HG02852 (cell line): ENCODE results near the gene TRIM73.
"Not testable (repeated sequence)": the region's sequence is repeated elsewhere in the genome, so short reads cannot be mapped to it uniquely, and the experiment has no call there.

Source experiments
- ATAC-seq: cut with Tn5 transposase; IDR thresholded peaks from one replicate; pipeline ENCODE4 v1.9.1; 2021; ENCODE audit warnings: mild to moderate bottlenecking, moderate library complexity; ENCODE audit not compliant: unreplicated experiment

The TRIM73 gene

GRCh38 chr7:75415428-75415817, 20.0 kb downstream of the TRIM73 start:
- ATAC-seq, result not testable (repeated sequence)

GRCh38 chr7:75415829-75416373, 20.5 kb downstream of the TRIM73 start:
- not testable (repeated sequence) for ATAC-seq

GRCh38 chr7:75416787-75417186, 21.4 kb downstream of the TRIM73 start:
- ATAC-seq, result not testable (repeated sequence)

GRCh38 chr7:75418292-75418858, 22.9 kb downstream of the TRIM73 start:
- ATAC-seq, result not testable (repeated sequence)

GRCh38 chr7:75419210-75419609, 23.8 kb downstream of the TRIM73 start:
- not testable (repeated sequence) for ATAC-seq

GRCh38 chr7:75419693-75420092, 24.3 kb downstream of the TRIM73 start:
- ATAC-seq, result not testable (repeated sequence)

- ATAC-seq, result not testable (repeated sequence)
Observed at GRCh38 chr7:75420152-75420551, 24.7 kb downstream of the TRIM73 start.

GRCh38 chr7:75421798-75422710, 26.6 kb downstream of the TRIM73 start:
- not testable (repeated sequence) for ATAC-seq

- ATAC-seq, result not testable (repeated sequence)
Observed at GRCh38 chr7:75423481-75423880, 28.1 kb downstream of the TRIM73 start.

GRCh38 chr7:75439000-75439399, 43.6 kb downstream of the TRIM73 start:
- not testable (repeated sequence) for ATAC-seq

- peak; percentile 50 for ATAC-seq
Observed at GRCh38 chr7:75442101-75442464, 46.7 kb downstream of the TRIM73 start.

- peak; percentile 86 for ATAC-seq
Observed at GRCh38 chr7:75442465-75443111, 47.2 kb downstream of the TRIM73 start.

- ATAC-seq, result not testable (repeated sequence)
Observed at GRCh38 chr7:75449946-75450345, 54.5 kb downstream of the TRIM73 start.

- not testable (repeated sequence) for ATAC-seq
Observed at GRCh38 chr7:75452494-75452955, 57.1 kb downstream of the TRIM73 start.
